Right forelimb (tissue), 1 donor: ENCODE measurements around the gene POLR1E.
"Not testable (repeated sequence)": the region's sequence is repeated elsewhere in the genome, so short reads cannot be mapped to it uniquely, and the experiment has no call there.

Source experiments
- DNase-seq: peaks from one replicate; pipeline ENCODE4 v3.0.0-alpha.2; 2018

POLR1E gene

GRCh38 chr9:37465249-37466036, 20.3 kb upstream of the POLR1E start, which contains the start of gene ZBTB5:
ZBTB5 (minus strand) TSS chr9:37465450; CDS start chr9:37442551, 22,899 bp downstream.
- DNase-seq = peak; percentile 99

DNA sequence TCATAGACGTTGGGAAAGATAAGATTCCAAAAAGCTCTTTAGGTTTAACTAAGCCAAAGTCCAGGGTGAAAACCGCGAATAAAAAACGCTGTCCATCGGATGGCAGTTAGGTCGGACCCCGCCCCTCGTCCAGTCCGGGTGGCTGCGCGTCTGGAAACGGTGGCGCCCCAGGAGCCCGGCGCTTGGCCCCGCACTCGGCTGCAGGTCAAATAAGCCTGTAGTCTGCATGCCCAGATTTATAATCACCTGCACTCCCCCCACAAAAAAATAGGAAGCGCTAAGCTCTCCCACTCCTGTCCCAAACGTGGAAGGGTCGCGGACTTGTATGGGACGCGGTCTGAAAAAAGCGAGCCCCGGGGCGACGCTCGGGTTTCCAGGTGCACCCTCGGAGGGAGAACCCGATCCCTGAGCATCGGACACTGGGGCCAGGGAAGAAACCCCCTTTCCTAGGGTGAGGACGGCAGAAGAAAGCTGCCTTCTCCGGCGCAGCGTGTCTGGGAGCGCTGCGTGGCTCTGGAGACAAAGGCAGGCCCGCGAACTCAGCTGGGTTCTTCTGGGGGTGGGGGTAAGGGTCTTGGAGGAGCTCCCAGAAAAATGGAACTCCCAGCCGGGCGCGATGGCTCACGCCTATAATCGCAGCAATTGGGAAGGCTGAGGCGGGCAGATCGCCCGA, 19.6 kb upstream of the POLR1E start:
- DNase-seq = peak; percentile 66

GRCh38 chr9:37467530-37467929, 18.2 kb upstream of the POLR1E start:
- DNase-seq = not testable (repeated sequence)

GRCh38 chr9:37468620-37469019, 17.1 kb upstream of the POLR1E start:
- no peak for DNase-seq

- no peak for DNase-seq
Measured at GRCh38 chr9:37471942-37472684, 13.6 kb upstream of the POLR1E start.

DNA sequence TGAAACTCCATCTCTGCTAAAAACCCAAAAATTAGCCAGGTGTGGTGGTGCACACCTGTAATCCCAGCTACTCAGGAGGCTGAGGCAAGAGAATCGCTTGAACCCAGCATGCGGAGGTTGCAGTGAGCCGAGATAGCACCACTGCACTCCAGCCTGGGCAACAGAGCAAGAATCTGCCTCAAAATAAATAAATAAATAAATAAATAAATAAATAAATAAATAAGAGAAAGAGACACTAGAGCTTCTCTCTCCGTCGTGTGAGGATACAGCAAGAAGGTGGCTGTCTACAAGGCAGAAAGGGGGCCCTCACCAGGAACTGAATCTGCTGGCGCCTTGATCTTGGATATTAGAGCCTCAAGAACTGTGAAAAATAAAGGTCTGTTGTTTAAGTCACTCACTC, 11.8 kb upstream of the POLR1E start:
- DNase-seq = peak; percentile 9

DNA sequence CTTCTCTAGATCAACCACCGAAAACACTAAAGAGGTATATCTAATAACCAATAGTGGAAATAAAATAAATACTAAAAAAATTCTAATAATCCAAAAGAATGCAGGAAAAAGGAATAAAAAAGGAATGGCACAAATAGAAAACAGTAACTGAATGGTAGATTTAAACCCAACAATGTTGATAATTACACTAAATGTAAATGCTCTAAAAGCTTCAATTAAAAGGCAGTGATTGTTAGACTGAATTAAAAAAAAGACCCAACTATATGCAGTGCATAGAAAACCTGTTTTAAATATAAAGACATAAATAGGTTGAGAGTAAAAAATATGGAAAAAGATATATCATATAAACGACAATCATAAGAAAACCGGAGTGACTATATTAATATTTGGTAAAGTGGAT, 11.3 kb upstream of the POLR1E start:
- DNase-seq = no peak

DNA sequence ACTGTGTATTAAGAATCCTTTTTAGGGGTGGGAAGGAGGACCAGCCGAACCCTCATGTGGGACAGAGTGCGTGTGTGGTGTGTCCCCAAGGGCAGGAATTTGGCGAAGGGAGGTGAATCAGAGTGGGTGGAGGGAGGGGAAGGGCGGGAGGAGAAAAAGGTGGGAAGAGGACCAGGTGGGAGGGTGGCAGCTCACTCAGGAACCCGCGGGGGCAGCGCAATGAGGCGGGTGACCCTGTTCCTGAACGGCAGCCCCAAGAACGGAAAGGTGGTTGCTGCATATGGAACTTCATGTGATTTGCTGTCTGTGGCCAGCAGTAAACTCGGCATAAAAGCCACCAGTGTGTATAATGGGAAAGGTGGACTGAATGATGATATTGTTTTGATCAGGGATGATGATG, 8.8 kb upstream of the POLR1E start:
- peak; percentile 7 for DNase-seq

DNA sequence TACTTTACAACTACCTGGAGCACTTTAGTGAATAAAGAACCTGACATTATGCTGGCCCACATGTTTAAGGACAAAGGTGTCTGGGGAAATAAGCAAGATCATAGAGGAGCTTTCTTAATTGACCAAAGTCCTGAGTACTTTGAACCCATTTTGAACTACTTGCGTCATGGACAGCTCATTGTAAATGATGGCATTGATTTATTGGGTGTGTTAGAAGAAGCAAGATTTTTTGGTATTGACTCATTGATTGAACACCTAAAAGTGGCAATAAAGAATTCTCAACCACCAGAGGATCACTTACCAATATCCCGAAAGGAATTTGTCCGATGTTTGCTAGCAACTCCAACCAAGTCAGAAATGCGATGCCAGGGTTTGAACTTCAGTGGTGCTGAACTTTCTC, 8.3 kb upstream of the POLR1E start:
- not testable (repeated sequence) for DNase-seq

DNA sequence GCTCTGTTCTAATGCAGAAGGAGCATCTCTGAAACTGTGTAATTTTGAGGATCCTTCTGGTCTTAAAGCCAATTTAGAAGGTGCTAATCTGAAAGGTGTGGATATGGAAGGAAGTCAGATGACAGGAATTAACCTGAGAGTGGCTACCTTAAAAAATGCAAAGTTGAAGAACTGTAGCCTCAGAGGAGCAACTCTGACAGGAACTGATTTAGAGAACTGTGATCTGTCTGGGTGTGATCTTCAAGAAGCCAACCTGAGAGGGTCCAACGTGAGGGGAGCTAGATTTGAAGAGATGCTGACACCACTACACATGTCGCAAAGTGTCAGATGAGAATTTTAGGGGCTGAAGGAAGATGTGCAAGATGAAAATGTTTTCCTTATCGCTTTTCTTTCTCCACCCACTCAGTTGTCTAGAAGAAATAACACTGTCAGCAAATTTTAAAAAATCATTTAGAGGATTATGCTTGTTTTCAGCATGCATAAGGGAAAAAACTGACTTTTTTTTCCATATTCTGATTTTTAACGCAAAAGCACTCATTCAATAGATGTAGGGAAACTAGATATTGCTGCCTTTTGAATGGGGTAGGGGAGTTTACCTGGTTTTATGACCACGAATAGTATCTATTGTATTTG, 7.6 kb upstream of the POLR1E start:
- peak; percentile 9 for DNase-seq

DNA sequence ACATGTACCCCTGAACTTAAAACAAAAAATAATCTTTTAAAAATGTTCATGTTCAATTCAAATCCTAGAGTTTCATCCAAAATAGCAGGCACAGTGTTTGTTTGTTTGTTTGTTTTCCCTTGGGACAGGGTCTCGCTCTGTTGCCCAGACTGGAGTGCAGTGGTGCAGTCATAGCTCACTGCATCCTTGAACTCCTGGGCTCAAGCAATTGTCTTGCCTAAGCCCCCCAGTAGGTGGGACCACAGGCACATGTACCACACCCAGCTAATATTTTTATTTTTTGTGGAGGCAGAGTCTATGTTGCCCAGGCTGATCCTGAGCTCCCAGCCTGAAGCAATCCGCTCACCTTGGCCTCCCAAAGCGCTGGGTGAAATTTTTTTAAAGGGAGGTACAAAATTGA, 5.0 kb upstream of the POLR1E start:
- DNase-seq = peak; percentile 3

DNA sequence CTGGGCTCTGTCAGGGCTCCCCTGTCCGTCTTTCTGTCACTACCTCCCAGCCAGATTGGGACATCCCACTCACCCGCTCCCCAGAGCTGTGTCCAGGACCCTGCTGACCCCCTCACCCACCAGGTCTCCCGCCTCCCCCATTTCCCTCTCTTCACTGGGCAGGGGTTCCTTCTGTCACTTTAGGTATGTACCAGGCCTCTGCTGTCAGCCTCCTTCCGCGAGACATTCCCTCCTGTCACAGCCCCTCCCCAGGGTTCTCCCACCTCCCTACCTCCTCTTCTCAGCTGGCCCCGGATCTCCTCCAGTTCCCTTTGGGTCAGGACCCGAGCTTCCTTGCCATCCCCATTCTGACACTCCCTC, 488 bp downstream of the POLR1E start:
- no peak for DNase-seq

DNA sequence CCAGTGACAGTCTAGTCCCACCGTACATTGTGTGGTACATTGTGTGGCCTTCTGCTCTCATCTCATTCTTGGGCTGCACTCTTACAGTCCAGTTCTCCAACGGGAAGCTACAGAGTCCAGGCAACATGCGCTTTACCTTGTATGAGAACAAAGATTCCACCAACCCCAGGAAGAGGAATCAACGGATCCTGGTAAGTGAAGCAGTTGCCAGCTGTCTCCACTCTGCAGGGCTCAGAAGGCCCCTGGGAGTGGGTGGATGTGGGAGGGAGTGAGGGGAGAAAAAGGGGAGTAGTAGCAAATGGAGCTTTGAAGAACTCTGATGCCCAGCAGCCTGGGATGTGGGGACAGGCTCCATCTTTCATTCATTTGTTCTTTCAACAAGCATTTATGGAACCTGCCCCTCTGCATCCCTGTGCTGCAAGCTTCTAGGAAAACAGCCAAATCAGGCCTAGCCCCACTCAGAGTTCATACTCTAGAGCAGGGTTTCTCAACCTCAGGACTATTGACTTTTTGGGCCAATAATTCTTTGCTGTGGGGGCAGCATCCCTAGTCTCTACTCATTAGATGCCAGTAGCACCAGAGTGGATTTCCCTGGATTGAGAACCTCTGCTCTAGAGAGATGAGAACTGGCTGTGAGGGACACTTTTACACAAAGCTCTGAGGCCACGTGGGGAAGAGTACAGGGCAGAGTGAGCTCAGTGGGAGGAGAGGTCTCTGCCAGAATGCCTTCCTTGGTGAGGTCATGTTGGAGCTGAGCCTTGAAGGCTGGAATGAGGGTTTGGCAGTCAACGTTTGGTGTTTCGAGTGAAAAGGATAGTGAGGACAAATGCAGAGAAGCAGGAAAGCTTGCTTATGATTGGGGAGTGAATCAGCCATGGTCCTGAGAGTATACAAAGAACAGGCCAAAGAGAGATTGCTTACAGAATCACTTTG, 1.1 kb downstream of the POLR1E start:
- peak; percentile 64 for DNase-seq

GRCh38 chr9:37491939-37492338, 6.2 kb downstream of the POLR1E start:
- peak; percentile 6 for DNase-seq

- DNase-seq = peak; percentile 2
Measured at GRCh38 chr9:37495571-37495970, 9.8 kb downstream of the POLR1E start.

GRCh38 chr9:37496020-37496419, 10.3 kb downstream of the POLR1E start:
- peak; percentile 12 for DNase-seq

DNA sequence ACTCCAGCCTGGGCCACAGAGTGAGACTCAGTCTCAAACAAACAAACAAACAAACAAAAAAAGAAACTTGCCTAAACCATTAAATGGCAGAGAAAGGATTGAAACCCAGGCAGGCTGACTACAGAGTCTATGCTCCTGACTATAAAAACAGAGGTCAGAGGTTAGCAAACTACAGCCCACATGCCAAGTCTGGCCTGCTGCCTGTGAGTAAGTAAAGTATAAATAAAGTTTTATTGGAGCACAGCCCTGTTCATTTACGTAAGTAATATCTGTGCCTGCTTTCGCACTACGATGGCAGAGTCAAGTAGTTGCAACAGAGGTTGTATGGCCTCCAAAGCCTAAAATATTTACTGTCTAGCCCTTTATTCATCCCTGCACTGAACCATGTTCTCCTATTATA, 11.6 kb downstream of the POLR1E start:
- DNase-seq = no peak

- DNase-seq = peak; percentile 5
Measured at GRCh38 chr9:37498457-37498856, 12.7 kb downstream of the POLR1E start.

- DNase-seq = no peak
Measured at GRCh38 chr9:37499297-37499696, 13.5 kb downstream of the POLR1E start.

DNA sequence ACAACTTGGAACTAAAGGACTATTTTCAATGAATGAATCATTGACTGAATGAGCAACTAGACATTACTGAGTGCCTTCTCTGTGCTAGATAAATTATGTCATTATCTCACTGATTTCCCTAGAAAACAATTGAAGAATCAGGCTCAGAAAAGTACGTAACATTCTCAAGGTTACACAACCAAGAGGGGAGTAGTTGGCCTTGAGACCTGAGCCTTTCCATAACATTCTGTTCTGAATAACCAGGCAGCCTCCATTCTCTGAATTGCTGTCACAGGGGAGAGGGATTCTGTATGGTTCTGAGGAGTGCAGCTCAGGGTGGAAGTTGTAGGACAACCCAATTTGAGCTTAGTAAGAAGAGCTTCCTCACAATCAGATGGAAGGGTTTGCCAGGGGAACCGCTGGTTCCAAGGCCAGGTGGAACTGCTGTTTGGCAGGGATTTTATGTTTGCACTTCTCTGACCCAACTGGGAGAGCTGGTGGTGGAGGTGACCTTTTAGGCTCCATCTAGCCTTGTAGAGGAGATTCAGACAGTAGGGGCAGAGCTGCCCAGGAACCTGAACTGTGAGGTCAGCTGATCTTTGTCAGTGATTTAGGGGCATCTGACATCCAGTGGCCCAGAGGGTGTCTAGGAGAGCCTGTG, 16.3 kb downstream of the POLR1E start:
- DNase-seq = no peak

DNA sequence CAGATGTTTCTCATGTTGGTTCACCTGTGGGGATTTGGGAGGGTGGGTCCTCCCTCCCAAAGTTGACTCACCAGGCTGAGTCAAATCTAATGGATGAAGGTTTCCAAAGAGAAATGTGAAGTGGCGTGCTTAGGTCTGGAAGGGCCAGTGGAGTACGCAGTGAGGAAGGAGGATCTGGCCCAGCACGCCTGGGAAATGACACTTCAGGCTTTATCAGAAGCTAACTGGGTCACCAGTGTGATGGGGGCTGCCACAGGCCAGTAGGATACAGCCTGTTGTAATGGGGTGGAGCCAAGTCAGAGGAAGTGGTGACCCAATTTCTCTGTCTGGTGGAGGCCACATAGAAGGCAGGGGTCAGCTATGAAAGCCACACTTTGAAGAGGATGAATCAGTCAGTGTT, 18.0 kb downstream of the POLR1E start:
- DNase-seq = peak; percentile 0

- no peak for DNase-seq
Measured at GRCh38 chr9:37504605-37505004, 18.9 kb downstream of the POLR1E start.
